NCI-H2107 treated with DMSO at 0.1 percent for 48 hours (cell line): ENCODE data around the gene SCARF1.

ENCODE experiments used
- DNase-seq: peaks from one replicate; lab custom pipeline; 2025; ENCODE audit not compliant: unreplicated experiment; lab: John Stamatoyannopoulos, UW

The SCARF1 gene

DNA sequence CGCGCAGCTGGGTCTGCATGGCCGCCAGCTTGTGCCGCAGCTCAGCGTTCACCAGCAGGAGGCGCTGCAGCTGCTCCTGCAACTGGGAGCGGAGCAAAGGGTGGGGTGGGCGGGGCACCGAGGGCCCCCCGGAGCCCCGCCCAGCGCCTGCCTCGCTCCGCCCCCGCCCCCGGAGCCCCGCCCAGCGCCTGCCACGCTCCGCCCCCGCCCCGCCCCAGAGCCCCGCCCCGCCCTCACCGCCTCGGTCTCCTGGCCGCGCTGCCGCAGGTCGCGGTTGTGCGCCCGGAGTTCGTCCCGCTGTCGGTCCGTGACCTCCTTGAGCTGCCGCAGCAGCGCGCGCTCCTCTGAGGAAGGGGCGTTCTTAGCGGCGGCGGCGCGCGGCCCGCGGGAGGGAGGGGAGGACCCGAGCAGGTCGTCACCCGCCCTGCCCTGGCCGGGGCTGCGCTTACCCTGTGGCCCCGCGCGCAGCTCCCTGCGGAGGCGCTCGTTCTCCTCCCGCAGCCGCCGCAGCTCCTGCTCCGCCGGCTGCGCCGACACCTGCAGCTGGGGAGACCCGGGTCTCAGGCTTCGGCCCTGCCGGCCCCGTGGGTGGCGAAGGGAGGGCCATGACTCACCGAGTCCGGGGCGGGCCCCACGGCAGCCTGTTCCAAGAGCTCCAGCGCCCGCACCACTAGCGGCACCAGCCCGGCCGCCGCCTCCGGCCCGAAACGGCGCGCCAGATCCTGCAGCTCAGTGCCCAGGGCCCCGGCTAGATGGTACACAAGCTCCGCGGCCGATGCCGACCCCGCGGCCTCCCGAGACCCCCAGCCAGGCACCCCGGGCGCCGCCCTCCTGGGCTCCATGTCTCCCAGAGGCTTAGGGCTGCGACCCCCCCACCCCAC lies 3.7 kb upstream of the SCARF1 start:
- DNase-seq = no peak

DNA sequence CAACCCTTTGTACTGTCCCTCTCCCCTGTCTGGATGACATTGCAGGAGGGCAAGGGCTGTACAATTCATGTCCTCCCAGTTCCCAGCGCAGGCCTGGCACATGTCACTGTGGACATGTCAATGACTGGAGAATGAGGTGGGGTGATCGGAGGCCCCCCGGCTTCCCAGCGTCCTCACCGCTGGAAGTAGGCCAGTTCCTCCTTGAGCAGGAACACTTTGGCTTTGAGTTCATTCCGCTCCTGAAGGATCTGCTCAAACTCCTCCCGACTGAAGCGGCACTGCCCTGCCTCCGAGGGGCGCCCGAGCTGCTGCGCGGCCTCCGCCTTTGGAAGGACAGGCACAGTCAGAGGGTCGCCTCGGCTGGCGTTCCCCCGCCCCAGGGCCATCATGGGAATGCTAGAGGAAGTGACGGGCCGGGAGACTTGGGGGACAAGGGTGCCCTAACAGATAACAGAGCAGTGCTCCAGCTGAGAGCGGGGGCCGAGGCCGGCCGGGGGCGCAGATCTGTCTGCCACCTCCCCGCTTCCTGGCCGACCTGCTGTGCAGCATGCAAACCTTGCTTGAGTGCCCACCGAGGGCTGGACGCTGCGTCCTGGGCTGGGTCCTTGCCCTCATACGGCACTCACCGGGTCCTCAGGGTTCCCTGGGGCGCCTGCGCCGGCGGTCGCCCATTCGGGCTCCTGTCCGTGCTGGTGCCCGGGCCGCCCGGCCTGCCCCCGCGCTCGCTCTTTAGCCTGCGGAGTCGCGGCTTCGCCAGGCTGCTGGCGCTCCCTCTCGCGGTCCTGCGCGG lies 2.8 kb upstream of the SCARF1 start:
- DNase-seq = no peak

DNA sequence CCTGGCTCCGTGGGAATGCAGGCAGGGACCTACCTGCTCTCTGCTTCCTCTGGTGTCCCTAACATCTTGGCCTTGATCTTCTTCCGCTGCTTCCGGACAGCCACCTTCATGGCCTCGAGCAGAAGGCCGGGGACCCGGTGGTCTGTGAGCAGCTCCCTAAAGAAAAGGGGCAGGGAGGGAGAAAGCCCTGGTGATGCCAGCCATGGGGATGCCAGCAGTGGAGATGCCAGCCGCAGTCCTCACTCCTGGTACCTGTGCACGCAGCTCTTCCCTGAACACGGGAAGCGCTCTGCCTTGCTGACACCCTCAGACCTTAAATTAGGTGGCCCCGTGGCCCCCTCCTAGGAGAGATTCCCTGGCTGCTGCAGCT lies 2.3 kb upstream of the SCARF1 start:
- no peak for DNase-seq

DNA sequence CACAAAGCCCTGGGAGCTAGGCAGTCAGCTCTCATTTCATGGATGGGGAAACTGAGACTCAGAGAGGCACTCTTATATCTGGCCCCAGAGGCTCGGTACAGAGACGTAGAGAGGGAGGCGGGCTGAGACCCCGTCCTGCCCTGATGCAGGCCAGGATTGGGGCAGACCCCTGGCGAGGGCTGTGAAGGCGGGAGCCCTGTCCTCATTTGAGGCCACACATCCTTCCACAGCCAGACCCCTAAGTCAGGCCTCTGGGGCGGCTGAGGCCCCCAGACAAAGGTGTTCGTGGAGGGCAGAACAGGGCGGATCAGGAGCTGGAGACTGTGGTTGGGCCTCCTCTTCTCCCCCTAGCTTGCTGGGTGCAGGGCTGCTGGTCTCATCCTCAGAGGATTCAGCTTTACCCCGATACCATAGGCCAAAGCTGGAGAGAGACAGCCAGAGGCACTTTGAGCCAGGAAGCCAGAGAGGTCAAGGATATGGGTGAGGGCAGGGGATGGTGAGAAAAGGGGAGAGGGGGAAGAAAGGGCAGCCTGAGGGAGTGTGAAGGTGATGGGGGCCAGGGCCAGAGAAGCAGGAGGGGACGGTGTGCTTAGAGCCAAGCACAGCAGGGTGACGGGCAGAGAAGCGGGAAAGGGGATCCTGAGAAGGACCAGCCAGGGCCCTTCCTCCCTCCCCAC lies 805 bp upstream of the SCARF1 start:
- DNase-seq = no peak

GRCh38 chr17:1644493-1645206 lies 882 bp downstream of the SCARF1 start:
- no peak for DNase-seq

DNA sequence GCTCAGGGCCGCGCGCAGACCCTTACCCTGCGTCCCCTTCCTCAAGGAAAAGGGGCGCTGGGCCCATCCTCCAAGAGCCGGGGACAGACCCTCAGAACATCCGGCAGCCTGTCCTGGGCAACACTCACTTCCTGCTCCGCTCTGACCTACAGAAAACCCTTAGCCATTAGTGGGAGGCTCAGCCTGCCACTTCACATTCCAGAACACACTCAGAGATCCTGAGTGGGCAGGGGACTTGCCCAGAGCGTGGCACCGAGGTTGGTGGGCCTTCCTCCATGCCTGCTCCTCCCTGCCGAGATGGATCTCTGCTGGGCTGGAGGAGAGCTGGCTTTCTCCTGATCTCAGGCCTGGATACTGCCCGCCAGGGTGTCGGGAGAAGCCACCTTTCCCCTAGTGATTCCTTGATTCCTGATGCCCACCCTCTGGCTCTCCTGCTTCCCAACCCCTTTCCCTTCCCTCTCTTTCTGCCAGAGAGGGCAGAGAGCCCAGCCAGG lies 1.5 kb downstream of the SCARF1 start:
- DNase-seq = no peak

DNA sequence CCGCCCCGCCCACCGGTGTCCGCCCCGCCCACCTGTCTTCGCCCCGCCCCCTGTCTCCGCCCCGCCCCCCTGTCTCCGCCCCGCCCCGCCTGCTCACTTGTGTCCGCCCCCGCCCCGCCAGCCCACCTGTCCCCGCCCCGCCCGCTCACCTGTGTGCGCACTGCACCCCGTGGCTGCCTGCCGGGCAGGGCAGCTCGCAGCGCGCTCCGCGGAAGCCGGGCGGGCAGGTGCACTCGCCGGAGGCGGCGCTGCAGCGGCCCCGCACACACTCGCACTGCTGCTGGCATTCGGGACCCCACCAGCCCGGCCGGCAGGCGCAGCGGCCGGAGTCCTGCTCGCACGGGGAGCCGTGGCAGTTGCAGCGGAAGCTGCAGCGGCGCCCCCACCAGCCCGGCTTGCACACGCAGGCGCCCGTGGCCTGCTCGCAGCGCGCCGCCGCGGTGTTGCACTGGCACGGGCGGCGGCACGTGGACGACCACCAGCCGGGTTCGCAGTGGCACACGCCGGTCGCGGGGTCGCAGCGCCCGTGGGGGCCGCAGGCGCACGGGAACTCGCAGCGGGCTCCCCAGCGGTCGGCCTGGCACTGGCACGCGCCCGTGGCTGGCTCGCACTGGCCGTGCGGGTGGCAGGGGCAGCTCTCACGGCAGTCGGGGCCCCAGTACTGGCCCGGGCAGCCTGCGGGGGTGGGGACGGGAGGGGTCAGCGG lies 2.1 kb downstream of the SCARF1 start:
- DNase-seq = no peak

GRCh38 chr17:1641065-1641403 lies 4.5 kb downstream of the SCARF1 start:
- no peak for DNase-seq

DNA sequence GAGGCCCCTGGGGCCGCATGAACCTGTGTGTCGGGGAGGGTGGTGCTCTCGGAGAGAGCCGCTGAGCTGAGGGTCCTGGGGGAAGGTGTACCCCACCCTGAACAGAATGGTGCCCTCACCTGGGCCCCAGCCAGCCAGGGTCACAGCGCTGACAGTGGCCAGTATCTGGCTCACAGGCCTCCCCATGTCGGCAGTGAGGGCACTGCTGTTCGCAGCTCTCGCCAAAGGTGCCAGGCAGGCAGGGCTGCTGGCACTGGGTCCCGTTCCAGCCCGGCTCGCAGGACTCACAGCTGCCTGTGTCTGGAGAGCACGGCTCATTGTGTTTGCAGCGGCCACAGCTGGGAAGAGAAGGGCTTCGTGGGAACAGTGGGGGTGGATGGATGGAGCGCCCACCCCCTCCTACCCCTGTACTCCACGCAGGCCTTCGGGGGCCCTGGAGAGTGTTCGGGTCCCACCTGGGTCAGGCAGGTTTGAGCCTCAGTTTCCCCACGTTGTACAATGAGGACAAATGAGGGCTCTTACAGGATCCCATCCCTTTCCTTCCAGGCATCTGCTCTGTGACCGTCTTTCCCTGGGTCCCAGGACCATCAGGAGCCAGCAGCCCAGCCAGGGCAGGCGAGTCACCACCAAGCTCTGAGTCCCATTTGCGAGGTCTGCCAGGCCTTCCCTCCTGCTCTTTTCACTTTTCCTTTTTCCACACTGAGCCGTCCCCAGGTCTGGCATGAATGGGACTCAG lies 5.0 kb downstream of the SCARF1 start:
- DNase-seq = no peak

DNA sequence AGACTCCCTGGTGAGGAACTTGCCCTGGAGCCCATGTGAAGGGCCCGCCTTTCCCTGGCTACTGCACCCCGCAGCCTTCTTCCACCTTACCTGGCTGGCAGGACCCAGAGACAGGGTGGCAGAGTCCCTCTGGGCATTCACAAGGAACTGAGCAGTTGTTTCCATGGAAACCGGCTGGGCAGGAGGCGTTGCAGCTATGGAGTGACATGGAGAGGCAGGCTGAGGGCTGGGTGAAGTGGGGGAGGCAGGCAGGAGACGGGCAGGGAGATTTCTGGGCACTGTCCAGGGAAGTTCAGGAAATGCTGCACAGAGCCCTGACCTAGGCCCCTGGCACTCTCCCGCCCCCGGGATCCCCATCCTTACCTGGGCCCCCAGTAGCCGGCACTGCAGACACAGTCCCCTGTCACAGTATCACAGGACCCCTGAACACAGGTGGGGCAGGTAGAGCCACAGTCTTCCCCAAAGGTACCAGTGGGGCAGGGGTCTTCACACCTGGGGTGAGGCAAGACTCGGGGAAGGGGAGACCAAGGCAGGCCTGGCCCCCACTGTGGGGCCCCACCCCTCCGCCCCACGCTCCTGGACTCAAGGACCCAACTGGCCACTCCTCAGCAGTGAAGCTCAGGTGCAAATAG lies 5.9 kb downstream of the SCARF1 start:
- no peak for DNase-seq

DNA sequence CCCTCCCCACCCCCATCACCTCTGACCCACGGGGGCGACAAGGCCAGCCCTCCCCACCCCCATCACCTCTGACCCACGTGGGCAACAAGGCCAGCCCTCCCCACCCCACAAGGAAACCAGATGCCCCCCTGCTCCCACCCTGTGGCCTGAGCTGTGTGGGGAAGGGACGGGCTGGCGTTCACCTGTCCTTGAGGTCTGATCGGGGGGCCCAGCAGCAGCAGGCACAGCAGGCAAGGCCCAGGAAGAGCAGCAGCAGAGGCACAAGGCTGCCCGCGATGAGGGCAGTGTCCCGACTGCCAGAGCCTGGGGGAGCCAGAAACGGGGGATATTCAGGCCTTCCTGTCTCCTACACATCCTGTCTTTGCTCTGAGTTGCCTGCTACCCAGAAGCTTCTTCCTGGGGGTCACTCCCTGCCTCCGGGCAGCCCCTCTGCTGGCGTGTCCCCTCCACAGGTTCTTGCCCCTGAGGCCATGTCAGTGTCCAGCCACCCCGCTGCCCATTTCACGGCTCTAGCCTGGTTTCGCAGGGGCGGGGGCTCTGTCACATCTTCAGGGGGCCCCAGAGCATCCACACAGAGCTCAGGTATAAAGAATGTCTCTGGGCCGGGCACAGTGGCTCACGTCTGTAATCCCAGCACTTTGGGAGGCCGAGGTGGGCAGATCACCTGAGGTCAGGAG lies 6.8 kb downstream of the SCARF1 start:
- no peak for DNase-seq

DNA sequence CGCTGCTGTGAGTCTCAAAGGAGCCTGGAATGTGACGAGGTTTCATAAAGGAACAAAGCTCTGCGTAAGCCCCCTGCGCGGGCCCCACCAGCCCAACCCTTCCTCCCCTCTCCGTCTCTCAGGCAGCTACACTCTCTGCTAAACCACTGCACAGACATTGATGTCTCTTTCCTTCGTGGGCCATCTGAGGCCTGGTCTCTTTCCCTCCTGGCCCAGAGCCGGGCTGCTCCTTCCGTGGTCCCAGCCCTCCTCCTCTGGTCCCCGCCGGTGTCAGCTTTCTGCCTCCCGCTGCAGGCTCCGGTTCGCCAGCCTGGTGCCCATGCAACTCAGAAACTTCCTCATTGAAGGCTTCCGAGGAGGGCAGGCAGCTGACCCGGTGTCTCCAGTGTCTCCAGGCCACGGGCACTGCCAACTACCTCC lies 7.4 kb downstream of the SCARF1 start:
- DNase-seq = no peak

GRCh38 chr17:1636732-1637285 lies 8.7 kb downstream of the SCARF1 start:
- DNase-seq = no peak

GRCh38 chr17:1635675-1636465 lies 9.7 kb downstream of the SCARF1 start:
- DNase-seq = no peak

GRCh38 chr17:1634841-1635650 lies 10.5 kb downstream of the SCARF1 start:
- no peak for DNase-seq

DNA sequence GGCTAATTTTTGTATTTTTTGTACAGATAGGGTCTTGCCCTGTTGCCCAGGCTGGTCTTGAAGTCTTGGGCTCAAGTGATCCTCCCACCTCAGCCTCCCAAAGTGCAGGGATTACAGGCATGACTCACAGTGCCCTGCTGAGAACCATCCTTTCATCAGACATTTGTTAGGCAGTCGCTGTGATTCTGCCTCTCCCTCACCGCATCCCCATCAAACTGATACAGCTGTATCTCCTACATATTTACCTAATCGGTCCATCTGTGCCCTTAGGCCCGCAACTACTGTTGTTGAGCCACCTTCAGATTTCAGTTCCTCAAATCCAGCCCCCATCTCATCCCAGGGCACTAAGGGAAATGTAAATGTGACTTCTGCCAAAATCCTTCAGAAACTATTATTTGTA lies 14.9 kb downstream of the SCARF1 start:
- DNase-seq = no peak
